ENCODE data around the gene KIF18A. TPM values are rescaled to one million over a fixed set of nuclear protein-coding genes. Genes with fewer than 3 reads are reported as not detected.

KIF18A gene
- total and polyA plus RNA-seq, 2 of the 8 experiments (the other 6 are each of a cell fraction or from before 2014, with no cell fraction given) = 4.0 to 23.3 TPM

- TF ChIP-seq, protein P1, sequence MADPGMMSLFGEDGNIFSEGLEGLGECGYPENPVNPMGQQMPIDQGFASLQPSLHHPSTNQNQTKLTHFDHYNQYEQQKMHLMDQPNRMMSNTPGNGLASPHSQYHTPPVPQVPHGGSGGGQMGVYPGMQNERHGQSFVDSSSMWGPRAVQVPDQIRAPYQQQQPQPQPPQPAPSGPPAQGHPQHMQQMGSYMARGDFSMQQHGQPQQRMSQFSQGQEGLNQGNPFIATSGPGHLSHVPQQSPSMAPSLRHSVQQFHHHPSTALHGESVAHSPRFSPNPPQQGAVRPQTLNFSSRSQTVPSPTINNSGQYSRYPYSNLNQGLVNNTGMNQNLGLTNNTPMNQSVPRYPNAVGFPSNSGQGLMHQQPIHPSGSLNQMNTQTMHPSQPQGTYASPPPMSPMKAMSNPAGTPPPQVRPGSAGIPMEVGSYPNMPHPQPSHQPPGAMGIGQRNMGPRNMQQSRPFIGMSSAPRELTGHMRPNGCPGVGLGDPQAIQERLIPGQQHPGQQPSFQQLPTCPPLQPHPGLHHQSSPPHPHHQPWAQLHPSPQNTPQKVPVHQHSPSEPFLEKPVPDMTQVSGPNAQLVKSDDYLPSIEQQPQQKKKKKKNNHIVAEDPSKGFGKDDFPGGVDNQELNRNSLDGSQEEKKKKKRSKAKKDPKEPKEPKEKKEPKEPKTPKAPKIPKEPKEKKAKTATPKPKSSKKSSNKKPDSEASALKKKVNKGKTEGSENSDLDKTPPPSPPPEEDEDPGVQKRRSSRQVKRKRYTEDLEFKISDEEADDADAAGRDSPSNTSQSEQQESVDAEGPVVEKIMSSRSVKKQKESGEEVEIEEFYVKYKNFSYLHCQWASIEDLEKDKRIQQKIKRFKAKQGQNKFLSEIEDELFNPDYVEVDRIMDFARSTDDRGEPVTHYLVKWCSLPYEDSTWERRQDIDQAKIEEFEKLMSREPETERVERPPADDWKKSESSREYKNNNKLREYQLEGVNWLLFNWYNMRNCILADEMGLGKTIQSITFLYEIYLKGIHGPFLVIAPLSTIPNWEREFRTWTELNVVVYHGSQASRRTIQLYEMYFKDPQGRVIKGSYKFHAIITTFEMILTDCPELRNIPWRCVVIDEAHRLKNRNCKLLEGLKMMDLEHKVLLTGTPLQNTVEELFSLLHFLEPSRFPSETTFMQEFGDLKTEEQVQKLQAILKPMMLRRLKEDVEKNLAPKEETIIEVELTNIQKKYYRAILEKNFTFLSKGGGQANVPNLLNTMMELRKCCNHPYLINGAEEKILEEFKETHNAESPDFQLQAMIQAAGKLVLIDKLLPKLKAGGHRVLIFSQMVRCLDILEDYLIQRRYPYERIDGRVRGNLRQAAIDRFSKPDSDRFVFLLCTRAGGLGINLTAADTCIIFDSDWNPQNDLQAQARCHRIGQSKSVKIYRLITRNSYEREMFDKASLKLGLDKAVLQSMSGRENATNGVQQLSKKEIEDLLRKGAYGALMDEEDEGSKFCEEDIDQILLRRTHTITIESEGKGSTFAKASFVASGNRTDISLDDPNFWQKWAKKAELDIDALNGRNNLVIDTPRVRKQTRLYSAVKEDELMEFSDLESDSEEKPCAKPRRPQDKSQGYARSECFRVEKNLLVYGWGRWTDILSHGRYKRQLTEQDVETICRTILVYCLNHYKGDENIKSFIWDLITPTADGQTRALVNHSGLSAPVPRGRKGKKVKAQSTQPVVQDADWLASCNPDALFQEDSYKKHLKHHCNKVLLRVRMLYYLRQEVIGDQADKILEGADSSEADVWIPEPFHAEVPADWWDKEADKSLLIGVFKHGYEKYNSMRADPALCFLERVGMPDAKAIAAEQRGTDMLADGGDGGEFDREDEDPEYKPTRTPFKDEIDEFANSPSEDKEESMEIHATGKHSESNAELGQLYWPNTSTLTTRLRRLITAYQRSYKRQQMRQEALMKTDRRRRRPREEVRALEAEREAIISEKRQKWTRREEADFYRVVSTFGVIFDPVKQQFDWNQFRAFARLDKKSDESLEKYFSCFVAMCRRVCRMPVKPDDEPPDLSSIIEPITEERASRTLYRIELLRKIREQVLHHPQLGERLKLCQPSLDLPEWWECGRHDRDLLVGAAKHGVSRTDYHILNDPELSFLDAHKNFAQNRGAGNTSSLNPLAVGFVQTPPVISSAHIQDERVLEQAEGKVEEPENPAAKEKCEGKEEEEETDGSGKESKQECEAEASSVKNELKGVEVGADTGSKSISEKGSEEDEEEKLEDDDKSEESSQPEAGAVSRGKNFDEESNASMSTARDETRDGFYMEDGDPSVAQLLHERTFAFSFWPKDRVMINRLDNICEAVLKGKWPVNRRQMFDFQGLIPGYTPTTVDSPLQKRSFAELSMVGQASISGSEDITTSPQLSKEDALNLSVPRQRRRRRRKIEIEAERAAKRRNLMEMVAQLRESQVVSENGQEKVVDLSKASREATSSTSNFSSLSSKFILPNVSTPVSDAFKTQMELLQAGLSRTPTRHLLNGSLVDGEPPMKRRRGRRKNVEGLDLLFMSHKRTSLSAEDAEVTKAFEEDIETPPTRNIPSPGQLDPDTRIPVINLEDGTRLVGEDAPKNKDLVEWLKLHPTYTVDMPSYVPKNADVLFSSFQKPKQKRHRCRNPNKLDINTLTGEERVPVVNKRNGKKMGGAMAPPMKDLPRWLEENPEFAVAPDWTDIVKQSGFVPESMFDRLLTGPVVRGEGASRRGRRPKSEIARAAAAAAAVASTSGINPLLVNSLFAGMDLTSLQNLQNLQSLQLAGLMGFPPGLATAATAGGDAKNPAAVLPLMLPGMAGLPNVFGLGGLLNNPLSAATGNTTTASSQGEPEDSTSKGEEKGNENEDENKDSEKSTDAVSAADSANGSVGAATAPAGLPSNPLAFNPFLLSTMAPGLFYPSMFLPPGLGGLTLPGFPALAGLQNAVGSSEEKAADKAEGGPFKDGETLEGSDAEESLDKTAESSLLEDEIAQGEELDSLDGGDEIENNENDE (IDR thresholded peaks at IDR 0.05; ENCODE audit: insufficient replicate concordance, low read length) = no peak
- TF ChIP-seq JUN (IDR thresholded peaks at IDR 0.05; ENCODE audit: low read depth, low read length) (no peak), CBX8 (IDR thresholded peaks at IDR 0.05; ENCODE audit: borderline replicate concordance, low read depth, low read length) (no peak), TAF7 (optimal IDR thresholded peaks at IDR 0.05; ENCODE audit: borderline replicate concordance, low read depth, low read length) (no peak), POLR2A (IDR thresholded peaks at IDR 0.05; ENCODE audit: control extremely low read depth in 1 of 2, low read depth in 2 of 2, low read length in 2 of 2) (no peak), JUND (IDR thresholded peaks at IDR 0.05; ENCODE audit: low read length) (no peak), MAX (IDR thresholded peaks at IDR 0.05) (no peak), CREB1 (IDR thresholded peaks at IDR 0.05) (no peak), TEAD4 (IDR thresholded peaks at IDR 0.05; ENCODE audit: low read depth, low read length) (no peak), POU5F1 (IDR thresholded peaks at IDR 0.05; ENCODE audit: low read depth, low read length) (no peak), CEBPB (IDR thresholded peaks at IDR 0.05; ENCODE audit: low read depth, low read length) (no peak), HDAC6 (IDR thresholded peaks at IDR 0.05; ENCODE audit: low read depth, low read length) (no peak), SIX5 (IDR thresholded peaks at IDR 0.05; ENCODE audit: low read depth, low read length) (no peak)
Measured at GRCh38 chr11:27995083-27995482, 112.9 kb downstream of the KIF18A start (continued).
